ENCODE measurements around the gene BACH2.

- TF ChIP-seq EZH2 (IDR thresholded peaks at IDR 0.05; ENCODE audit: low read length, missing control alignments) = no peak
- no peak for TF ChIP-seq CTCF (conservative IDR thresholded peaks at IDR 0.05 in 1 of 2, IDR thresholded peaks at IDR 0.05 in 1 of 2; ENCODE audit: low read depth in 1 of 2, low read length in 2 of 2)
Measured at GRCh38 chr6:90222724-90223198, 73.9 kb downstream of the BACH2 start.

Data from fibroblast of lung (primary cell).